ENCODE data around the gene CACTIN.

The CACTIN gene

DNA sequence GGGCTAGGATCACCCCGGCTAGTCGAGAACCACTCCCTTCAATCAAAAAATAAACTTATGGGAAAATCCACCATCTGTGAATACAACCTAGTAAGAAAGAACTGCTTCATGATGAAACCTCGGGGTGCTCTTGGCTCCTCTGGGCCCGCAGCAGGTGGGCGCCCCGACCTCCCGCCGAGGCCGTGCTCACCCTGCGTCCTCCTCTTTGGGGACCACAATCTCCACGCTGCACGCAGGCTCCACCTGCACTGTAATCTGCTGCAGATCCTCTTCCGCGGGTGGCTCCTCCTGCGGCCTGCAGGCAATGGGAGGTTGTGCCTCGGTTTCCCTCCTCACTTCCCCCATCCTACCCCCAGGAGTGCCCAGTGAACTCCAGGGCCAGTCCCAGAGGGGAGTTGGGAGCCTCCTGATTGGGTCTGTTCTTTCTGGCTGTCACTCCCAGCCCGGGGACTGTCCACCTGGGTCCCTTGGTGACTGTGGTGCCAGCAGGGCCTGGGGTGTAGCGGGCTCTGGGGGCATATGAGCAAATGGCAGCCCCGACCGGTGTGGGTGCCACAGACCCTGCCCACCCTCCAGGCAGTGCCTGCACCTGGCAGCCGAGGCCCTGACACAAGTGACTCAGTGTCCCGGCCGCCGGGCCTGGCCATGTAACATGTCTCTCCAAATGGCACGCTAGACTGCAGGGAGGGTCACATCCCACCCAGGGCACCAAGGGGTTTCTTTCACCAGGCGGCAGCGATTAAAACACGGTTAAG is 15.1 kb upstream of the CACTIN start:
- Histone ChIP-seq H3K4me1 (ENCODE audit: insufficient read depth, low read length) (no peaks in the 10 kb centered on the region), H3K27ac (ENCODE audit: low read length) (no peak overlapping the region), H3K9ac (ENCODE audit: low read depth, low read length) (no peak overlapping the region), H3K9me3 (ENCODE audit: insufficient read depth, low read depth, low read length) (no peaks in the 10 kb centered on the region), H3K4me3 (ENCODE audit: low read length) (no peak overlapping the region), H3K27me3 (ENCODE audit: insufficient read depth, low read length) (no peaks in the 10 kb centered on the region), H3K36me3 (ENCODE audit: insufficient read depth, low read depth, low read length) (peaks cover 5% of the 10 kb centered on the region; the same call in 1 of the 2 replicates)

DNA sequence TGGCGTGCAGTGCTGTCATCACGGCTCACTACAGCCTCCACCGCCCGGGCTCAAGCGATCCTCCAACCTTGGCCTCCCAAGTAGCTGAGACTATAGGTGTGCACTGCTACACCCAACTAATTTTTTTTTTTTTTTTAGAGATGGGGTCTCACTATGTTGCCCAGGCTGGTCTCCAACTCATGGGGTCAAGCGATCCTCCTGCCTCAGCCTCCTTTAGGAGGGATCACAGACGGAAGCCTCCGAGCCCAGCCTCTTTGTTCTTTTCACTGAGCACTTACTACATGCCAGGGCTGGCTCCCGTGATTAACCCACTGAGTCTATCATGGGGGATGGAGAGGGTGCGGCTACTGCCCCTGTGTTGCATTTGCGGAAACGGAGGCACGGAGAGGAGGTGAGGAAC is 12.9 kb upstream of the CACTIN start:
- Histone ChIP-seq H3K4me1 (ENCODE audit: insufficient read depth, low read length) (no peaks in the 10 kb centered on the region), H3K4me3 (ENCODE audit: low read length) (no peak overlapping the region), H3K9me3 (ENCODE audit: insufficient read depth, low read depth, low read length) (no peaks in the 10 kb centered on the region), H3K27me3 (ENCODE audit: insufficient read depth, low read length) (no peaks in the 10 kb centered on the region), H3K27ac (ENCODE audit: low read length) (no peak overlapping the region), H3K36me3 (ENCODE audit: insufficient read depth, low read depth, low read length) (peaks cover 5% of the 10 kb centered on the region; the same call in 1 of the 2 replicates), H3K9ac (ENCODE audit: low read depth, low read length) (no peak overlapping the region)

DNA sequence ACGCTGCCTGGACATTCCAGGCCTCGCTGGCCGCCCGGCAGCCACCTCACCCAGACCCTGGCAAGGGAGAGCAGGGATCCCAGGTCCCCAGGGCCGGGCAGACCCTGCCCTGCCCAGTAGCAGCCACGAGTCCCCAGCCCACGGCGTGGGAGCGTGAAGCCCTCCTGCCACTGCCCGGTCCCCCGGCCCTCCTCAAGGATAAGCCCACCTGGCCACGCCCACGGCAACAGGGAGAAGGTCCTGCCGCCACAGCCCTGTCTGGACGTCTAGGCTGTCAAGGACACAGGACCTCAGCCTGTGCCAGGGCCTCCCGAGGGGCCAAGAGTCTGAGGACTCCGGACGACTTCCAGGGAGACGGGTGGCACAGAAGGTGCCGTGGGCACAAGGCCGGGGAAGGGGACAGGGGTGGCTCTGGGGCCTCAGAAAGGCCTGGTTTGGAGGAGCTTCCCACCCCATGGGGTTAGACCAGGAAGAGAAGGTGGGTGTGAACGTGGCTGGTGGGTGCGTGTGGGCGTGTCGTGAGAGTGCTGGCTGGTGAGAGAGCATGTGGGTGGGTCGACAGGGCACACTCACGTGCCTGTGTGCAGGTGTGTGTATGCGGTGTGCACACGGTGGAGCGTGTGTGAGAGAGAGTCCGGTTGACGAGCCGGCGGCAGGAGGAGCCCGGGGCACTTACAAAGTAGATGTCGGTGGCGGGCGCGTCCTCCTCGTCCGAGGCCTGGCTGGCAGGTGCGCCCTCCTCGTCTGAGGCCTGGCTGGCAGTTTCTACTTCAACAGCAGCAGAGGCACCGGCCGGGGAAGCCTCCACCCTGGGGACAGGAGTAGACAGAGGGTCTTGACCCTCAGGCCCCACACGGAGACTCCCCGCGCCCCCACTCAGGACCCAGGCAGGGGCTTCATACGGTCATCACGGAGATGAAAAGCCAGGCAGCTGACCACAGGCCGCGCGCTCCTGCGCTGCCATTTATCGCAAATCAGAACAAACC is 11.9 kb upstream of the CACTIN start:
- H3K36me3 ChIP-seq (ENCODE audit: insufficient read depth, low read depth, low read length) = peaks cover 5% of the 10 kb centered on the region; the same call in 1 of the 2 replicates
- H3K4me1 ChIP-seq (ENCODE audit: insufficient read depth, low read length) = no peaks in the 10 kb centered on the region
- H3K27me3 ChIP-seq (ENCODE audit: insufficient read depth, low read length) = no peaks in the 10 kb centered on the region
- no peaks in the 10 kb centered on the region for H3K9me3 ChIP-seq (ENCODE audit: insufficient read depth, low read depth, low read length)
- H3K9ac ChIP-seq (ENCODE audit: low read depth, low read length) = no peak overlapping the region
- H3K4me3 ChIP-seq (ENCODE audit: low read length) = no peak overlapping the region
- H3K27ac ChIP-seq (ENCODE audit: low read length) = no peak overlapping the region

DNA sequence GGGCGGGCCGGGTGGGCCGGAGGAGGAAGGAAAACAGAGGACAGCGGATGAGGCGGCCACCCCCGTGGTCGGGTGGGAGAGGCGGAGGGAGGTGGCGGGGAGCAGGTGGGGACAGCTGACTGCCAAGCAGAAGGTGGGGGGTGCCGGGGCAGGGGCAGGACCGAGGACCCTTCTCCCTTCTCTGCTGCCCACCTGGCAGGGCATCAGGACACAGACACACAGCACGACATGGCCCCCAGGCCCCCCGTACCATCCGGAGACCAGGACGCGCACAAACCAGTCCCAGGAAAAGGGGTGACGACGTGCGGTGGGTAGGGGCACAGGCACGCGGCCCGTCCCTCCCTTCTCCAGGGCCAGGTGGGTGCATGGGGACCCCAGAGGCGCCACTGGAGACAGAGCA is 11.0 kb upstream of the CACTIN start:
- H3K4me3 ChIP-seq (ENCODE audit: low read length) = no peak overlapping the region
- no peak overlapping the region for H3K9ac ChIP-seq (ENCODE audit: low read depth, low read length)
- H3K27ac ChIP-seq (ENCODE audit: low read length) = no peak overlapping the region
- peaks cover 5% of the 10 kb centered on the region; the same call in 1 of the 2 replicates for H3K36me3 ChIP-seq (ENCODE audit: insufficient read depth, low read depth, low read length)
- no peaks in the 10 kb centered on the region for H3K4me1 ChIP-seq (ENCODE audit: insufficient read depth, low read length)
- no peaks in the 10 kb centered on the region for H3K9me3 ChIP-seq (ENCODE audit: insufficient read depth, low read depth, low read length)
- no peaks in the 10 kb centered on the region for H3K27me3 ChIP-seq (ENCODE audit: insufficient read depth, low read length)

DNA sequence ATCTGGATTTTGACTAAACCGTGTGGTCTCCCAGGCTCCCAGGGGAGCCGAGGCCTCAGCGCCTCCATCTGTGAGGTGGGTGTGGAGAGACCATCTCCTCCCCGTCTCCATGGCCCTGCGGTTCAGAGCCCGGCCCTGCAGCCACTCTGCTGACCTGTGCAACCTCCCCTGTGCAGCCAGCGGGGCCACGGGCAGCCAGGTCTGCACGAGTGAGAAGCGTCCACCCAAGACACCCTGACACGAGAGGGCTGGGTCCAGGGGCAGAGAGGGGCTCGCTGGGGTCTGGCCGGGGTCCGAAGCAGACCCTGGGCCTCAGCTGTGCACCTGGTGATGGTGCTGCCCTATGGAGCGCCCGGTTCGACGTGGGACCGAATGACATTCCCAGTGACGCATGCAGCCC is 10.4 kb upstream of the CACTIN start:
- no peak overlapping the region for H3K9ac ChIP-seq (ENCODE audit: low read depth, low read length)
- peaks cover 5% of the 10 kb centered on the region; the same call in 1 of the 2 replicates for H3K36me3 ChIP-seq (ENCODE audit: insufficient read depth, low read depth, low read length)

DNA sequence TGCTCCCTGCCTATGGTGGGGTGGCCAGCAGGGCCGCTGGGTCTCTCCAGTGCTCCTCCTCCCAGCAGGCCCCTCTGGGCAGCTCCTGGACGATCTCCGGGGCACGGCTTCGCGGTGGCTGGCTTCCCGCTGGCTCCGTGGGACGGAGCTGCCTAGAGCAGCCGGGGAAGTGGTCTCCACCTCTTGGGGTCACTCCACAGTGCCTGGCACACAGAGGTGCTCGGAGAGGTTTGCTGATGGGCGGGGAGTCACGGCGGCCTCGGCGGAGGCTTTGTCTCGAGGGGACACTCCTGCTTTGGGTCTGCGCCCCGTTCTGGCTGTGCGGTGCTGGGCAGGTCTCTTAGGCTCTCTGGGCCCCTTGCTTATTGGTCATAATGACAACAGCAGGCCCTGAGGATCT is 9.9 kb upstream of the CACTIN start:
- no peaks in the 10 kb centered on the region for H3K4me1 ChIP-seq (ENCODE audit: insufficient read depth, low read length)
- no peak overlapping the region for H3K4me3 ChIP-seq (ENCODE audit: low read length)
- H3K27me3 ChIP-seq (ENCODE audit: insufficient read depth, low read length) = no peaks in the 10 kb centered on the region
- no peak overlapping the region for H3K27ac ChIP-seq (ENCODE audit: low read length)
- peaks cover 5% of the 10 kb centered on the region; the same call in 1 of the 2 replicates for H3K36me3 ChIP-seq (ENCODE audit: insufficient read depth, low read depth, low read length)
- no peaks in the 10 kb centered on the region for H3K9me3 ChIP-seq (ENCODE audit: insufficient read depth, low read depth, low read length)
- no peak overlapping the region for H3K9ac ChIP-seq (ENCODE audit: low read depth, low read length)

More for the DNA sequence above, 10.4 kb upstream of the CACTIN start:
- H3K27ac ChIP-seq (ENCODE audit: low read length) = no peak overlapping the region
- no peak overlapping the region for H3K4me3 ChIP-seq (ENCODE audit: low read length)
- no peaks in the 10 kb centered on the region for H3K9me3 ChIP-seq (ENCODE audit: insufficient read depth, low read depth, low read length)
- H3K4me1 ChIP-seq (ENCODE audit: insufficient read depth, low read length) = no peaks in the 10 kb centered on the region
- no peaks in the 10 kb centered on the region for H3K27me3 ChIP-seq (ENCODE audit: insufficient read depth, low read length)

DNA sequence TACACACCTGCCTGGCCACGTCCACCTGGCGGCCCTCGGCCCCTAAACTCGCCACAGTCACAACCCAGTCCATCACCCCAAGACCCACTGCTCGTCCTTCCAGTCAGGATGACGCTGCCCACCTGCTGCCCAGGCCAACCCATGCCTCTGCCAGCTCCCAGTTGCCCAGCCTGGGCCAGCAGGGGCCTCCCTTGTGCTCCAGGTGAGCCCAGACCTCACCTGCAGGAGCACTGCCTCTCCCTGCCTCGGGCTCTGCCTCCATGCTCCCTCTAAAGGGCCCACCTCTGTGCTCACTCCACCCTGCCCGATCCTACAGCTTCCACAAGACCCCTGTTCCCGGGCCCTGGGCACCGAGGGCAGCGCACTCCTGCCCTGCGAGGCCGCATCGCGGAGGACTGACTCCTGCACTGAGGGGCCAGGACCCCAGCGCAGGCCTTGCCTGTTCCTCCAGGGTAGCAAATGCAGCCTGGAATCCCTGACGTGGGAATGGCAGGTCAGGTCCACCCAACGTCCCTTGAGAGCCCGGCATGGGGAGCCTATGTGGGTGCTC is 8.0 kb upstream of the CACTIN start:
- H3K4me3 ChIP-seq (ENCODE audit: low read length) = no peak overlapping the region
- no peaks in the 10 kb centered on the region for H3K27me3 ChIP-seq (ENCODE audit: insufficient read depth, low read length)
- H3K36me3 ChIP-seq (ENCODE audit: insufficient read depth, low read depth, low read length) = 0 out of 2 replicates have a peak, but pooled peaks cover under 1% of the 10 kb centered on the region
- H3K27ac ChIP-seq (ENCODE audit: low read length) = no peak overlapping the region
- H3K4me1 ChIP-seq (ENCODE audit: insufficient read depth, low read length) = no peaks in the 10 kb centered on the region
- H3K9ac ChIP-seq (ENCODE audit: low read depth, low read length) = no peak overlapping the region
- H3K9me3 ChIP-seq (ENCODE audit: insufficient read depth, low read depth, low read length) = no peaks in the 10 kb centered on the region

DNA sequence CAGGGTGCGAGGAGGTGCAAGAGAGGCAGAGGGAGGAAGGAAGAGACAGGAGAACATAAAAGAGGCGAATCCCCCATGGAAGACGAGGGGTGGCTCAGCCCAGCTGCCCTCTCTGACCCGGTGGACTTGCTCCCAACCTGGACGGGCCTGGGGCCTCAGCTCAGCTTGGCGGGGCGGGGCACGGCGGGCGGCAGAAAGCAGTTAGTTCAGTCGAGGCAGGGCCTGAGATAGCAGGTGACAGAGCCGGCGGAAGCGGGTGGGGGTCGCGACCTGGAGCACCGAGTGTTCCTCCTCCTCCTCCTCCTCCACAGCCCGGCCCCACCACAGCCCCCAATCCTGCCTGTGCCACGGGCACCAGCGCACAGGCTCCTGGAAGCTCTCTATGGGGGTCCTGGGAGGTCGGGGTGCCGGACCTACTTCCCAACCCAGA is 7.0 kb upstream of the CACTIN start:
- H3K4me1 ChIP-seq (ENCODE audit: insufficient read depth, low read length) = no peaks in the 10 kb centered on the region
- H3K27ac ChIP-seq (ENCODE audit: low read length) = no peak overlapping the region
- H3K36me3 ChIP-seq (ENCODE audit: insufficient read depth, low read depth, low read length) = no peaks in the 10 kb centered on the region
- no peak overlapping the region for H3K4me3 ChIP-seq (ENCODE audit: low read length)
- no peak overlapping the region for H3K9ac ChIP-seq (ENCODE audit: low read depth, low read length)
- no peaks in the 10 kb centered on the region for H3K9me3 ChIP-seq (ENCODE audit: insufficient read depth, low read depth, low read length)
- H3K27me3 ChIP-seq (ENCODE audit: insufficient read depth, low read length) = no peaks in the 10 kb centered on the region

DNA sequence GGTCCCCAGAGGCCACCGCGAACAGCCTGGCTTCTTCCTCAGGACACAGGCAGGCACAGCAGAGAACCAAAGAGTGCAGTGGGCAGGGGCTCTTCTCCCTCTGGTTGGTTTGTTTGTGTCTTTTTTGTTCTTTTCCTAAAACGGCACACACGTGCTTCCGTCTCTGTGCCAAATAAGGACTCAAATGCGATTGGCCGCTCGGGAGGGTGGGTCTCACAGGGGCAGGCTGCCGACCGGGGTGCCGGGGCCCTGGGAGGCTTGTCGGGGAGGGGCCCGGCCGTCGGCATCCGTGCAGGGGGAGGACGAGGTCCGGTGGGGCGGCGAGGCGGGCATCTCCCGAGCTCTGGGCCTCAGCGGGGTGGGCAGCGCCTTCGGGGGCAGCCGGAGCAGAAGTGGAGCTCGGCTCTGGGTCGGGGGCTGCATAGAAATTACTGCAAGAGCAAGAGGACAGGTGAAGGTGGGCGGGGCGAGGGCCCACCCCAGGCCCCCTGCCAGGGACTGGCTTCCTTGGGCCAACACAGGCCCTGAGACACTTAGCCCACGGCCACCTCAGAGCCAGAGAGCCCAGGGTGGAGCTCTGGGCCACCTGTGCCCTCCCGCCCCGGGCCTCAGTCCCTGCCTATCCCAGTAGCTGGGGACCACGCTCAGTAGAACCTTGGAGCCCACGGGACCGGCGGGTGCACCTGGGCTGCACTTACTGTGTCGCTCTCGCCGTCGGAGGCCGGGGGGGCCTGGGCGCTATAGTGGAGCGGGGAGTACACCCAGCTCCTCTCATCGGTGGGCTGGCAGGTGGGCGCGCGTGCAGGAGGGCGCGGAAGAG is 6.4 kb upstream of the CACTIN start:
- no peaks in the 10 kb centered on the region for H3K27me3 ChIP-seq (ENCODE audit: insufficient read depth, low read length)
- no peaks in the 10 kb centered on the region for H3K4me1 ChIP-seq (ENCODE audit: insufficient read depth, low read length)
- H3K4me3 ChIP-seq (ENCODE audit: low read length) = no peak overlapping the region
- H3K36me3 ChIP-seq (ENCODE audit: insufficient read depth, low read depth, low read length) = no peaks in the 10 kb centered on the region
- no peak overlapping the region for H3K27ac ChIP-seq (ENCODE audit: low read length)
- H3K9me3 ChIP-seq (ENCODE audit: insufficient read depth, low read depth, low read length) = no peaks in the 10 kb centered on the region
- H3K9ac ChIP-seq (ENCODE audit: low read depth, low read length) = no peak overlapping the region

DNA sequence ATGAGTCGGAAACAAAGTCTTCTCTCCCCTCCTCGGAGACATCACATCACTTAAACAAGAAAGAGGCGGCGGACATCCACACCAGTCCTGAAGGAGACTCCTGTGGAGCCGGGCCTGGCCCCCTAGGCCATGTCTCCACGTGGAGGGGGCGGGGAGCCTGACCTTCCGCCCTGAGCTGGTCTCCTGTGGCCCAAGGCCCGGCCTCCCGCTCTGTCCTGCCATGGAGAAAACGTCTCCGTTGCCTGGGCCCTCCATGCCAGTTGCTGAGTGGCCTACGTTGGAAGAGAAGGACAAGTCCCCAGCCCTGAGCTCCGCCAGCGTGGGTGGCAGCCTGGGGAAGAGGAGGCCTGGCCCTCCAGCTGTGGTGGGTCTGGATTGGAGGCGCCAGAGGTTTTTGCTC is 5.5 kb upstream of the CACTIN start:
- Histone ChIP-seq H3K4me1 (ENCODE audit: insufficient read depth, low read length) (no peaks in the 10 kb centered on the region), H3K27me3 (ENCODE audit: insufficient read depth, low read length) (no peaks in the 10 kb centered on the region), H3K9me3 (ENCODE audit: insufficient read depth, low read depth, low read length) (no peaks in the 10 kb centered on the region), H3K9ac (ENCODE audit: low read depth, low read length) (no peak overlapping the region), H3K4me3 (ENCODE audit: low read length) (no peak overlapping the region), H3K27ac (ENCODE audit: low read length) (no peak overlapping the region), H3K36me3 (ENCODE audit: insufficient read depth, low read depth, low read length) (no peaks in the 10 kb centered on the region)

Data from iPS-20b (cell line).